Karpas-422 (cell line): Measurements from ENCODE around the gene PPP1R14B. TPM values are rescaled to one million over a fixed set of nuclear protein-coding genes. Genes with fewer than 3 reads are reported as not detected.

Experiments
- DNase-seq: peaks from one replicate; pipeline ENCODE4 v3.0.0-alpha.2; 2015
- H2AFZ ChIP-seq: fragments of 200-600 bp; sonication (generic); 2 replicates; pipeline ENCODE4 v1.6.1; 2014; ENCODE audit warnings: antibody characterized with exemption, low read length, mixed read lengths
- H3K27ac ChIP-seq: fragments of 200-600 bp; sonication (generic); 2 replicates; pipeline ENCODE4 v1.5.1; 2014; ENCODE audit warnings: mild to moderate bottlenecking, low read length, moderate library complexity
- H3K27me3 ChIP-seq: fragments of 200-600 bp; sonication (generic); 2 replicates; pipeline ENCODE4 v1.6.1; 2014; ENCODE audit warnings: low read length, mixed read lengths
- H3K36me3 ChIP-seq: fragments of 200-600 bp; sonication (generic); 2 replicates; pipeline ENCODE4 v1.6.1; 2014; ENCODE audit warnings: low read length, mixed read lengths; ENCODE audit not compliant: insufficient read depth
- H3K4me1 ChIP-seq: fragments of 200-600 bp; sonication (generic); 2 replicates; pipeline ENCODE4 v1.6.1; 2014; ENCODE audit warnings: mild to moderate bottlenecking, low read length, mixed read lengths
- H3K4me2 ChIP-seq: fragments of 200-600 bp; sonication (generic); 2 replicates; pipeline ENCODE4 v1.6.1; 2014; ENCODE audit warnings: low read length, low read depth, mild to moderate bottlenecking; ENCODE audit not compliant: poor library complexity, severe bottlenecking
- H3K4me3 ChIP-seq: fragments of 200-600 bp; sonication (generic); 2 replicates; pipeline ENCODE4 v1.5.1; 2014; ENCODE audit warnings: mild to moderate bottlenecking, antibody characterized with exemption, low read length, mixed read lengths
- H3K79me2 ChIP-seq: fragments of 200-600 bp; sonication (generic); 2 replicates; pipeline ENCODE4 v1.6.1; 2014; ENCODE audit warnings: mild to moderate bottlenecking, low read length, mixed read lengths
- H3K9ac ChIP-seq: fragments of 200-600 bp; sonication (generic); 2 replicates; pipeline ENCODE4 v1.6.0; 2014; ENCODE audit warnings: low read length
- H3K9me2 ChIP-seq: fragments of 200-600 bp; sonication (generic), shearing (Covaris generic); replicated peaks from 2 replicates; pipeline ENCODE4 v1.6.0; 2014; ENCODE audit warnings: mild to moderate bottlenecking, low read length, moderate library complexity; ENCODE audit not compliant: insufficient read depth
- H3K9me3 ChIP-seq: fragments of 300-700, 200-600 bp; sonication (generic); 2 replicates; pipeline ENCODE4 v1.6.1; 2014; ENCODE audit warnings: low read length, mixed read lengths
- H4K20me1 ChIP-seq: fragments of 200-600 bp; sonication (generic); 2 replicates; pipeline ENCODE4 v1.6.1; 2014; ENCODE audit warnings: mild to moderate bottlenecking, antibody characterized with exemption, low read length, low read depth; ENCODE audit not compliant: insufficient read depth
- total RNA-seq: library from RNA; depleted of rRNA; stranded (reverse); fragments of >200 nt; shearing (Covaris generic); gene quantifications from 2 replicates; pipeline ENCODE4 v1.2.3, GENCODE V29; 2014; ENCODE audit warnings: low replicate concordance

Gene PPP1R14B
- total RNA-seq, 1 experiment from 2014 or later: 111 TPM

DNA sequence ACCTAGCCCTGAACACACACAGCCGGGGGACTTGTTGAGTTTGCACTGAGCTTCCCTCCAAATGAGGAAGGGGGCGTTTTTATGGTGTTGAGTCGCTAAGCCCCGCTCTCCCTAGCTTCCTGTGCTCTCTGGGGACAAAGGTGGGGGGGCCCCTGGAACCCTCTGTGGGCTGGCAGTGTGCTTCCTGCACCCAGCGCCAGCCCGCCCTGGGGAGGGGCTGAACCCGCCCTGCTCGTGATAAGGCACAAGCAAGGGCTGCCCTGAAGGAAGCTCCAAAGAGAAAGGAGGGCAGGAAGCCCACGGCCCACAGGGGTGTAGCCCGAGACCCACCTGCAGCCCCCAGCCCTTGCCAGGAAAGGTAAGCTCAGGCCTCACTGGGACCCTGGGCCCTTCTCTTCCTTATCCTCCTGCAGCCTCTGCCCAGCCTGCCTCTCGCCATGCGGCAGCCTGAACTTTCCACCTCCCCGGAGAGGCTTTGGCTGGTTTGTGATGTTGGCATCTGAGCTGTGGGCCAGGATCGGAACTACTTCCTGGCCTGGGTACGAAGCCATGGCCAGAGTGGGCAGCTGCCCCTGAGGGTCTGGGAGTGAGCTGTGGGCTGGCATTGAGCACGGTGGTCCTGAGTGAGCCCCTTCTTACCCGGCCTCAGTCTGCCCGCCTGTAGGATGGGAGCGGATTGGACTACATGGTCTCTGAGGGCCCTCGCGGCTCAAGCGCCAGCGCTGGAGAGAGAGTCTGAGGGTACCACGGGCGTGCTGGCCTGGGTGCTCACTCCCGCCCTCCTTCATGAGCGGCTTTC lies 40.1 kb downstream of the PPP1R14B start, which contains the start of gene FERMT3:
Gene FERMT3, plus strand, starts transcription at position 265 of the 799 bp plus-strand sequence. CDS start 644 bp downstream, outside the sequence.
- peak within 1 kb of the TSS; percentile 82 for H3K4me3 ChIP-seq
- peaks cover 8% of the 10 kb centered on the region; the same call in 1 of the 2 replicates for H4K20me1 ChIP-seq
- H3K9ac ChIP-seq: peak within 1 kb of the TSS; percentile 91
- no peaks in the 10 kb centered on the region for H3K9me2 ChIP-seq
- peaks cover 70% of the 10 kb centered on the region for H3K4me1 ChIP-seq
- H3K36me3 ChIP-seq: peaks cover 21% of the 10 kb centered on the region; the same call in 1 of the 2 replicates
- H3K27ac ChIP-seq: peak within 1 kb of the TSS; percentile 92
- no peaks in the 10 kb centered on the region for H3K27me3 ChIP-seq
- H3K4me2 ChIP-seq: peak within 1 kb of the TSS; percentile 90
- H2AFZ ChIP-seq: no peak within 1 kb of the TSS; the same call in 1 of the 2 replicates
- DNase-seq: peak; percentile 91
- peaks cover 18% of the 10 kb centered on the region; the same call in 1 of the 2 replicates for H3K79me2 ChIP-seq
- H3K9me3 ChIP-seq: no peaks in the 10 kb centered on the region

- peak overlapping the region; percentile 92 for H3K27ac ChIP-seq
- H3K9me3 ChIP-seq: no peaks in the 10 kb centered on the region
- no peaks in the 10 kb centered on the region for H3K27me3 ChIP-seq
- peak overlapping the region; percentile 90 for H3K4me2 ChIP-seq
- no peak overlapping the region for H3K4me3 ChIP-seq
- DNase-seq: peak; percentile 93
- H2AFZ ChIP-seq: no peak overlapping the region
- H3K79me2 ChIP-seq: peaks cover 18% of the 10 kb centered on the region; the same call in 1 of the 2 replicates
- 0 out of 2 replicates have a peak overlapping the region, but pooled peaks have one; percentile 44 for H3K9ac ChIP-seq
- peaks cover 66% of the 10 kb centered on the region for H3K4me1 ChIP-seq
- no peaks in the 10 kb centered on the region for H3K9me2 ChIP-seq
- H4K20me1 ChIP-seq: peaks cover 5% of the 10 kb centered on the region; the same call in 1 of the 2 replicates
- H3K36me3 ChIP-seq: peaks cover 36% of the 10 kb centered on the region; the same call in 1 of the 2 replicates
These were observed 42.2 kb downstream of the PPP1R14B start for GRCh38 chr11:64204464-64204989.

GRCh38 chr11:64204080-64204440 lies 42.7 kb downstream of the PPP1R14B start:
- H2AFZ ChIP-seq: no peak overlapping the region
- H3K27ac ChIP-seq: peak overlapping the region; percentile 92; the same call in 1 of the 2 replicates
- H3K9me2 ChIP-seq: no peaks in the 10 kb centered on the region
- H3K9ac ChIP-seq: no peak overlapping the region
- peaks cover 5% of the 10 kb centered on the region; the same call in 1 of the 2 replicates for H4K20me1 ChIP-seq
- H3K9me3 ChIP-seq: no peaks in the 10 kb centered on the region
- H3K4me2 ChIP-seq: peak overlapping the region; percentile 90
- H3K4me1 ChIP-seq: peaks cover 66% of the 10 kb centered on the region
- no peak for DNase-seq
- peaks cover 18% of the 10 kb centered on the region; the same call in 1 of the 2 replicates for H3K79me2 ChIP-seq
- no peaks in the 10 kb centered on the region for H3K27me3 ChIP-seq
- H3K4me3 ChIP-seq: no peak overlapping the region
- H3K36me3 ChIP-seq: peaks cover 36% of the 10 kb centered on the region; the same call in 1 of the 2 replicates

- H3K9ac ChIP-seq: no peak overlapping the region
- no peaks in the 10 kb centered on the region for H3K27me3 ChIP-seq
- H3K4me2 ChIP-seq: no peak overlapping the region
- H3K27ac ChIP-seq: no peak overlapping the region
- peaks cover 33% of the 10 kb centered on the region; the same call in 1 of the 2 replicates for H3K36me3 ChIP-seq
- no peak overlapping the region for H3K4me3 ChIP-seq
- DNase-seq: no peak
- H3K79me2 ChIP-seq: peaks cover 18% of the 10 kb centered on the region; the same call in 1 of the 2 replicates
- peaks cover 64% of the 10 kb centered on the region for H3K4me1 ChIP-seq
- H3K9me2 ChIP-seq: no peaks in the 10 kb centered on the region
- no peak overlapping the region for H2AFZ ChIP-seq
- no peaks in the 10 kb centered on the region for H3K9me3 ChIP-seq
- peaks cover 5% of the 10 kb centered on the region; the same call in 1 of the 2 replicates for H4K20me1 ChIP-seq
These were observed 43.2 kb downstream of the PPP1R14B start for GRCh38 chr11:64203421-64204079.

GRCh38 chr11:64202992-64203391 lies 43.8 kb downstream of the PPP1R14B start:
- Histone ChIP-seq H2AFZ (no peak overlapping the region), H3K9me2 (no peaks in the 10 kb centered on the region), H3K4me3 (no peak overlapping the region), H3K9ac (no peak overlapping the region), H3K27me3 (no peaks in the 10 kb centered on the region), H3K36me3 (peaks cover 32% of the 10 kb centered on the region; the same call in 1 of the 2 replicates), H3K9me3 (no peaks in the 10 kb centered on the region), H3K27ac (no peak overlapping the region), H3K4me1 (peaks cover 58% of the 10 kb centered on the region), H4K20me1 (peaks cover 5% of the 10 kb centered on the region; the same call in 1 of the 2 replicates), H3K79me2 (peaks cover 14% of the 10 kb centered on the region; the same call in 1 of the 2 replicates), H3K4me2 (no peak overlapping the region)
- DNase-seq: no peak

DNA sequence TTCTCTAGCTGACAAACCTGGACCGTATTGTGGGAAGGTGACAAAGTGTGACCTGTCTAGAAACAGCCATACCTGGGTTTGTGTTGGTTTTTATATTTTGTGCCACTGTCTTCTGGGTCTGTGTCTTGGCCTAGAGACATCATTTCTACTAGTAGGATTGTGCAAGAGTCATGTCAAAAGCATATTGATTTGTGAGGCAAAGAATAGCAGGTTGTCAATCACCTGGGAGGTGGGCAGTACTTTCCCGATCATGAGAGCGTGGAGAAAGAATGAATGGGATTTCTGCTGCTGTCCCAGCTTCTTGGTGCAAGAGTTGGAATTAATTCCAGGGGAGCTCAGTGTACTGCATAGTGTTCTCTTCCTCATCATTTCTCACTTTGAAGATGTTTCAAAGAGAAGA lies 45.2 kb downstream of the PPP1R14B start:
- Histone ChIP-seq H3K4me1 (peaks cover 44% of the 10 kb centered on the region), H3K9me2 (no peaks in the 10 kb centered on the region), H3K9me3 (no peaks in the 10 kb centered on the region), H3K36me3 (peaks cover 46% of the 10 kb centered on the region; the same call in 1 of the 2 replicates), H3K4me2 (no peak overlapping the region), H3K27me3 (no peaks in the 10 kb centered on the region), H2AFZ (no peak overlapping the region), H4K20me1 (peaks cover 5% of the 10 kb centered on the region; the same call in 1 of the 2 replicates), H3K27ac (no peak overlapping the region), H3K79me2 (peaks cover 10% of the 10 kb centered on the region), H3K4me3 (no peak overlapping the region), H3K9ac (no peak overlapping the region)
- DNase-seq: no peak

- Histone ChIP-seq H4K20me1 (peaks cover 12% of the 10 kb centered on the region; the same call in 1 of the 2 replicates), H3K4me3 (no peak overlapping the region), H3K79me2 (peaks cover 11% of the 10 kb centered on the region), H3K4me1 (peaks cover 13% of the 10 kb centered on the region), H3K9me2 (no peaks in the 10 kb centered on the region), H3K4me2 (no peak overlapping the region), H3K27me3 (no peaks in the 10 kb centered on the region), H3K36me3 (peaks cover 64% of the 10 kb centered on the region), H3K9ac (no peak overlapping the region), H2AFZ (no peak overlapping the region), H3K9me3 (no peaks in the 10 kb centered on the region), H3K27ac (no peak overlapping the region)
- DNase-seq: no peak
These were observed 48.2 kb downstream of the PPP1R14B start for GRCh38 chr11:64198511-64198910.
